Aorta (tissue), 5 donors: ENCODE measurements around the gene MAL. TPM values are rescaled to one million over a fixed set of nuclear protein-coding genes. Genes with fewer than 3 reads are reported as not detected.

ENCODE experiments used
- ATAC-seq: fragments of 200-7000 bp; cut with Tn5 transposase; one replicate; pipeline ENCODE4 v1.9.1; 2022; ENCODE audit warnings: moderate library complexity; ENCODE audit not compliant: low FRiP score
- DNase-seq, 2 donors: peaks; one replicate each; pipeline ENCODE4 v3.0.0-alpha.2; 2020
- H3K27ac ChIP-seq, 2 donors: one replicate each; pipeline ENCODE4 v1.5.1; 2013; ENCODE audit warnings: low read length in 2 of 2, mild to moderate bottlenecking in 2 of 2, moderate library complexity in 2 of 2, control low read depth in 1 of 2, inconsistent platforms in 1 of 2, low read depth in 1 of 2
- H3K27me3 ChIP-seq, 2 donors: one replicate each; pipeline ENCODE4 v1.6.1; 2013; ENCODE audit warnings: control low read depth in 1 of 2, low read length in 1 of 2, mild to moderate bottlenecking in 1 of 2, moderate library complexity in 1 of 2; ENCODE audit not compliant: insufficient read depth in 2 of 2, control insufficient read depth in 1 of 2
- H3K36me3 ChIP-seq, 2 donors: one replicate each; pipeline ENCODE4 v1.6.1; 2013; ENCODE audit warnings: control low read depth in 1 of 2, low read length in 1 of 2, mild to moderate bottlenecking in 1 of 2; ENCODE audit not compliant: insufficient read depth in 2 of 2, control insufficient read depth in 1 of 2
- H3K4me1 ChIP-seq, 2 donors: one replicate each; pipeline ENCODE4 v1.6.1; 2013; ENCODE audit warnings: low read length in 2 of 2, control low read depth in 1 of 2, mild to moderate bottlenecking in 1 of 2, moderate library complexity in 1 of 2; ENCODE audit not compliant: insufficient read depth in 2 of 2, control insufficient read depth in 1 of 2
- H3K4me3 ChIP-seq, 2 donors: one replicate each; pipeline ENCODE4 v1.5.1; 2013; ENCODE audit warnings: low read length in 2 of 2, control low read depth in 1 of 2, mild to moderate bottlenecking in 1 of 2
- H3K9me3 ChIP-seq: one replicate; pipeline ENCODE4 v1.6.1; 2013; ENCODE audit warnings: mild to moderate bottlenecking, low read length; ENCODE audit not compliant: control insufficient read depth
- WGBS, 2 donors: extraction: QIAGEN DNeasy Blood & Tissue Kit; methylation state at CpG; one replicate each; pipeline ENCODE4 v1.1.7; 2013; 5-methylcytosine and 5-hydroxymethylcytosine counted together
- intact Hi-C, 2 donors: fragments of 100-400 bp; cut with DNase I; formaldehyde crosslinking; loops; one replicate each; pipeline versions ENCODE4 v1.14.2 to v1.15.0; 2022
- polyA plus RNA-seq, 2 donors: library from polyadenylated mRNA; stranded (reverse); fragments of 200-250 nt; gene quantifications; one replicate each; pipeline ENCODE4 v1.2.3, GENCODE V29; 2013
- total RNA-seq, 2 donors: library from RNA; stranded (reverse); fragmentation: NEBNext Ultra II Directional; extraction: Animal tissue kit (Norgen Biotek cat#: 25700); gene quantifications; one replicate each; pipeline ENCODE4 v1.2.1, GENCODE V29; 2021
- donor health status: healthy with polysubstance abuse.
- donor health status: Bipolar disorder and iron deficiency.
- donor health status: DM: no; HTN: no; CAD: no.
- donor health status: DM: no; HTN: no; CAD: no.
- donor health status: DM: yes; HTN: yes; CAD: no.

MAL gene
- total and polyA plus RNA-seq, 4 donors = 0.49 to 2.0 (median 1.5) TPM

GRCh38 chr2:95059656-95060370 is 34.3 kb downstream of the MAL start:
- DNase-seq (peak in 1 of 2 donors; percentile 49), ATAC-seq (peak; percentile 19)
- Histone ChIP-seq H3K27me3 (no peaks in the 10 kb centered on the region), H3K4me1 (no peaks in the 10 kb centered on the region), H3K27ac (no peak overlapping the region), H3K4me3 (no peak overlapping the region), H3K9me3 (no peaks in the 10 kb centered on the region), H3K36me3 (no peaks in the 10 kb centered on the region)
- 69 to 76% methylated on average over 12 of the region's 12 CpGs for WGBS, 2 donors
- intact Hi-C loops = no loop called here

- Histone ChIP-seq H3K36me3 (no peaks in the 10 kb centered on the region), H3K4me1 (no peaks in the 10 kb centered on the region), H3K9me3 (no peaks in the 10 kb centered on the region), H3K27me3 (no peaks in the 10 kb centered on the region), H3K4me3 (no peak overlapping the region), H3K27ac (no peak overlapping the region)
- 81 to 83% methylated on average over 17 of the region's 17 CpGs for WGBS, 2 donors
- DNase-seq (peak in 1 of 2 donors; percentile 43), ATAC-seq (no peak)
- intact Hi-C loops = no loop called here
These were observed 35.1 kb downstream of the MAL start for GRCh38 chr2:95060446-95061118.

GRCh38 chr2:95061119-95061512 is 35.6 kb downstream of the MAL start:
- intact Hi-C loops = no loop called here

GRCh38 chr2:95061601-95062183 is 36.2 kb downstream of the MAL start:
- intact Hi-C loops = no loop called here
- Histone ChIP-seq H3K36me3 (no peaks in the 10 kb centered on the region), H3K4me3 (no peak overlapping the region), H3K4me1 (no peaks in the 10 kb centered on the region), H3K9me3 (peaks cover 1% of the 10 kb centered on the region), H3K27me3 (no peaks in the 10 kb centered on the region), H3K27ac (no peak overlapping the region)
- DNase-seq (peak in 1 of 2 donors; percentile 46), ATAC-seq (no peak)
- WGBS, 2 donors = 63 to 68% methylated on average over 11 of the region's 11 CpGs

More at GRCh38 chr2:95061119-95061512, 35.6 kb downstream of the MAL start:
- Histone ChIP-seq H3K4me1 (no peaks in the 10 kb centered on the region), H3K27me3 (no peaks in the 10 kb centered on the region), H3K9me3 (peaks cover under 1% of the 10 kb centered on the region), H3K27ac (no peak overlapping the region), H3K36me3 (no peaks in the 10 kb centered on the region), H3K4me3 (no peak overlapping the region)
- 88 to 97% methylated on average over 1 of the region's 1 CpG for WGBS, 2 donors
- peak in 1 of 2 donors; percentile 8 for DNase-seq
- no peak for ATAC-seq

GRCh38 chr2:95062242-95063085 is 37.0 kb downstream of the MAL start:
- intact Hi-C loops = no loop called here
- H3K27me3 ChIP-seq = no peaks in the 10 kb centered on the region
- H3K9me3 ChIP-seq = peaks cover 4% of the 10 kb centered on the region
- 67 to 69% methylated on average over 11 of the region's 11 CpGs for WGBS, 2 donors
- ATAC-seq (no peak), DNase-seq (peak in 1 of 2 donors; percentile 24)
- no peaks in the 10 kb centered on the region for H3K36me3 ChIP-seq
- H3K27ac ChIP-seq = no peak overlapping the region
- H3K4me3 ChIP-seq = no peak overlapping the region
- H3K4me1 ChIP-seq = no peaks in the 10 kb centered on the region

GRCh38 chr2:95063086-95063958 is 37.8 kb downstream of the MAL start:
- H3K9me3 ChIP-seq = peaks cover 5% of the 10 kb centered on the region
- ATAC-seq = no peak
- 72 to 74% methylated on average over 12 of the region's 12 CpGs for WGBS, 2 donors

GRCh38 chr2:95068256-95068655 is 42.7 kb downstream of the MAL start:
- H3K27ac ChIP-seq = no peak overlapping the region
- no peaks in the 10 kb centered on the region for H3K4me1 ChIP-seq
- intact Hi-C loops = no loop called here
- ATAC-seq = no peak
- peaks cover 5% of the 10 kb centered on the region for H3K9me3 ChIP-seq
- no peaks in the 10 kb centered on the region for H3K27me3 ChIP-seq
- no peaks in the 10 kb centered on the region for H3K36me3 ChIP-seq
- H3K4me3 ChIP-seq = no peak overlapping the region
- no peak for DNase-seq
- 74 to 77% methylated on average over 2 of the region's 2 CpGs for WGBS, 2 donors

More at GRCh38 chr2:95063086-95063958, 37.8 kb downstream of the MAL start:
- peak in 1 of 2 donors; percentile 41 for DNase-seq
- H3K27me3 ChIP-seq = no peaks in the 10 kb centered on the region
- H3K36me3 ChIP-seq = no peaks in the 10 kb centered on the region
- H3K27ac ChIP-seq = no peak overlapping the region
- H3K4me1 ChIP-seq = no peaks in the 10 kb centered on the region
- intact Hi-C loops = no loop called here
- no peak overlapping the region for H3K4me3 ChIP-seq

- H3K27me3 ChIP-seq = no peaks in the 10 kb centered on the region
- no peak overlapping the region for H3K4me3 ChIP-seq
- peak in 1 of 2 donors; percentile 30 for DNase-seq
- no peak for ATAC-seq
- no peak overlapping the region for H3K27ac ChIP-seq
- H3K4me1 ChIP-seq = no peaks in the 10 kb centered on the region
- 65 to 69% methylated on average over 9 of the region's 9 CpGs for WGBS, 2 donors
- no peaks in the 10 kb centered on the region for H3K36me3 ChIP-seq
- intact Hi-C loops = no loop called here
- H3K9me3 ChIP-seq = peaks cover 5% of the 10 kb centered on the region
These were observed 44.0 kb downstream of the MAL start for GRCh38 chr2:95069465-95069864.
